Neural cell (in vitro differentiated cells): ENCODE results near the gene RPL29.

Source experiments
- EP300 ChIP-seq: fragments of 450-650 bp; conservative IDR thresholded peaks from 2 replicates; pipeline ENCODE4 v1.6.1; 2014; ENCODE audit warnings: antibody characterized with exemption, mild to moderate bottlenecking, moderate library complexity; ENCODE audit not compliant: poor library complexity, severe bottlenecking
- EZH2 ChIP-seq: fragments of 200-600, 300-800 bp; shearing (Covaris generic), sonication (generic); IDR thresholded peaks from 2 replicates; pipeline ENCODE4 v1.6.1; 2014; ENCODE audit warnings: antibody characterized with exemption, low read length, borderline replicate concordance, mild to moderate bottlenecking; ENCODE audit not compliant: insufficient read depth, poor library complexity, severe bottlenecking
- MXI1 ChIP-seq: fragments of 450-650 bp; conservative IDR thresholded peaks from 2 replicates; pipeline ENCODE4 v1.6.1; 2014; ENCODE audit warnings: antibody characterized with exemption, mild to moderate bottlenecking; ENCODE audit not compliant: poor library complexity, severe bottlenecking
- TAF1 ChIP-seq: IDR thresholded peaks from 2 replicates; pipeline ENCODE4 v1.6.1; 2012; ENCODE audit warnings: low read depth
- TF ChIP-seq, protein P1 (sequence below): fragments of 450-650 bp; IDR thresholded peaks from 2 replicates; pipeline ENCODE4 v1.5.1; 2014; ENCODE audit warnings: antibody characterized with exemption, mild to moderate bottlenecking, moderate library complexity; ENCODE audit not compliant: poor library complexity, severe bottlenecking
- TF ChIP-seq, protein P2 (sequence below): IDR thresholded peaks from 2 replicates; pipeline ENCODE4 v1.6.1; 2012; ENCODE audit warnings: borderline replicate concordance

DNA sequence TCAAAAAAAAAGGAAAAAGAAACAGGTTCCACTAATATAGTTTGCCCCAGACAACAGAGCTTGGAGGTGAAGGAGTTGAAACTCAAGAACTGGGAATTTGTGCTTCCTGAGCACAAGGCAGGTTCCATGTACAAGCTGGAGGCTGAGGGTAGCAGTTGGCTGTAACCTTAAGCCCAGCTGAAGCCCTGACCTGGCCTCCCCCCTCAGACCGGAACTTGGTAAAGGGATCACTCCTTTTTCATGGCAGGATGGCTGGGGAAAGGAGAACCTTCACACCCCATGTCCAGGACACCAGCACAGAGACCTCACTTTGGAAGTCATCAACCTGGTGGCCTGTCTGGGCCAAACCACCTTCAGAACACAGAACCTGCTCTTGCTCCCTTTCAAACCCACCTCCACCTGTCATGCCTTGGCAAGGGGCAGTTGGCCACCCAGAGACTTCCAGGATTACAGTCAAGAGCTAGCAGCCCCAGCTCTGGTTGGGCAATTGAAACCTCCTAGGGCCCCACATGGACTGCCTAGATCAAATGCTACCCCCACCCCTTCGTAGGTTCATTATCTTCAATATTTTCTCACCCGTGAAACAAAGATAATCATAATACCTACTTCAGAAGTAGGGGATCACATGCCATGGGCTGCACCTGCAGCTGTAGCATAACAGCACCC, 3.5 kb downstream of the RPL29 start:
- TF ChIP-seq, protein P1, sequence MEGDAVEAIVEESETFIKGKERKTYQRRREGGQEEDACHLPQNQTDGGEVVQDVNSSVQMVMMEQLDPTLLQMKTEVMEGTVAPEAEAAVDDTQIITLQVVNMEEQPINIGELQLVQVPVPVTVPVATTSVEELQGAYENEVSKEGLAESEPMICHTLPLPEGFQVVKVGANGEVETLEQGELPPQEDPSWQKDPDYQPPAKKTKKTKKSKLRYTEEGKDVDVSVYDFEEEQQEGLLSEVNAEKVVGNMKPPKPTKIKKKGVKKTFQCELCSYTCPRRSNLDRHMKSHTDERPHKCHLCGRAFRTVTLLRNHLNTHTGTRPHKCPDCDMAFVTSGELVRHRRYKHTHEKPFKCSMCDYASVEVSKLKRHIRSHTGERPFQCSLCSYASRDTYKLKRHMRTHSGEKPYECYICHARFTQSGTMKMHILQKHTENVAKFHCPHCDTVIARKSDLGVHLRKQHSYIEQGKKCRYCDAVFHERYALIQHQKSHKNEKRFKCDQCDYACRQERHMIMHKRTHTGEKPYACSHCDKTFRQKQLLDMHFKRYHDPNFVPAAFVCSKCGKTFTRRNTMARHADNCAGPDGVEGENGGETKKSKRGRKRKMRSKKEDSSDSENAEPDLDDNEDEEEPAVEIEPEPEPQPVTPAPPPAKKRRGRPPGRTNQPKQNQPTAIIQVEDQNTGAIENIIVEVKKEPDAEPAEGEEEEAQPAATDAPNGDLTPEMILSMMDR, result no peak
- no peak for TF ChIP-seq TAF1
- TF ChIP-seq EP300, result no peak
- TF ChIP-seq, protein P2, sequence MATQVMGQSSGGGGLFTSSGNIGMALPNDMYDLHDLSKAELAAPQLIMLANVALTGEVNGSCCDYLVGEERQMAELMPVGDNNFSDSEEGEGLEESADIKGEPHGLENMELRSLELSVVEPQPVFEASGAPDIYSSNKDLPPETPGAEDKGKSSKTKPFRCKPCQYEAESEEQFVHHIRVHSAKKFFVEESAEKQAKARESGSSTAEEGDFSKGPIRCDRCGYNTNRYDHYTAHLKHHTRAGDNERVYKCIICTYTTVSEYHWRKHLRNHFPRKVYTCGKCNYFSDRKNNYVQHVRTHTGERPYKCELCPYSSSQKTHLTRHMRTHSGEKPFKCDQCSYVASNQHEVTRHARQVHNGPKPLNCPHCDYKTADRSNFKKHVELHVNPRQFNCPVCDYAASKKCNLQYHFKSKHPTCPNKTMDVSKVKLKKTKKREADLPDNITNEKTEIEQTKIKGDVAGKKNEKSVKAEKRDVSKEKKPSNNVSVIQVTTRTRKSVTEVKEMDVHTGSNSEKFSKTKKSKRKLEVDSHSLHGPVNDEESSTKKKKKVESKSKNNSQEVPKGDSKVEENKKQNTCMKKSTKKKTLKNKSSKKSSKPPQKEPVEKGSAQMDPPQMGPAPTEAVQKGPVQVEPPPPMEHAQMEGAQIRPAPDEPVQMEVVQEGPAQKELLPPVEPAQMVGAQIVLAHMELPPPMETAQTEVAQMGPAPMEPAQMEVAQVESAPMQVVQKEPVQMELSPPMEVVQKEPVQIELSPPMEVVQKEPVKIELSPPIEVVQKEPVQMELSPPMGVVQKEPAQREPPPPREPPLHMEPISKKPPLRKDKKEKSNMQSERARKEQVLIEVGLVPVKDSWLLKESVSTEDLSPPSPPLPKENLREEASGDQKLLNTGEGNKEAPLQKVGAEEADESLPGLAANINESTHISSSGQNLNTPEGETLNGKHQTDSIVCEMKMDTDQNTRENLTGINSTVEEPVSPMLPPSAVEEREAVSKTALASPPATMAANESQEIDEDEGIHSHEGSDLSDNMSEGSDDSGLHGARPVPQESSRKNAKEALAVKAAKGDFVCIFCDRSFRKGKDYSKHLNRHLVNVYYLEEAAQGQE, result no peak
- TF ChIP-seq EZH2, result no peak
- no peak for TF ChIP-seq MXI1
